A549 (cell line): ENCODE data around the gene PDE8B. TPM values are rescaled to one million over a fixed set of nuclear protein-coding genes. Genes with fewer than 3 reads are reported as not detected.
A peak's percentile ranks its signal among the peaks of the same experiment; 100 is the strongest.
"Not testable (repeated sequence)": the region's sequence is repeated elsewhere in the genome, so short reads cannot be mapped to it uniquely, and the experiment has no call there.

ENCODE experiments used
- ATAC-seq, 2 experiments: fragments of 200-7000 bp in 1 of 2; fragments of >200 bp in 1 of 2; cut with Nextera tagmentation in 1 of 2; cut with Tn5 transposase in 1 of 2; 3 replicates each; pipeline versions ENCODE4 v1.8.0 to v1.9.1; 2018 to 2020; ENCODE audit warnings: mild to moderate bottlenecking in 1 of 2, moderate library complexity in 1 of 2
- CTCF ChIA-PET: fragments of 300-600 bp; sonication (Branson Sonifier 250); formaldehyde crosslinking; extraction: SDS; loops from one replicate; lab custom pipeline; 2021; ENCODE audit warnings: antibody characterized with exemption, inconsistent platforms; lab: Yijun Ruan, JAX
- POLR2A ChIA-PET: fragments of 350-600 bp; formaldehyde crosslinking; extraction: SDS; loops from one replicate; lab custom pipeline; 2021; ENCODE audit warnings: antibody characterized with exemption, inconsistent platforms; lab: Yijun Ruan, JAX
- DNase-seq, 2 experiments: peaks; one replicate each; pipeline versions ENCODE4 v3.0.0 to v3.0.0-alpha.2; 2011 to 2016; ENCODE audit warnings: low read depth in 1 of 2, low spot score in 1 of 2
- FAIRE-seq: peaks from 2 replicates; lab custom pipeline; 2011; peaks lifted over from hg19 to GRCh38; lab: Jason Lieb, UNC
- H3K27ac ChIP-seq, 2 experiments: fragments of >200 bp; sonication (Bioruptor Twin); formaldehyde crosslinking; 3 replicates each; pipeline ENCODE4 v1.5.1; 2016 to 2017
- H3K4me1 ChIP-seq: fragments of >200 bp; sonication (Bioruptor Twin); formaldehyde crosslinking; 3 replicates; pipeline ENCODE4 v1.6.1; 2016
- H3K4me2 ChIP-seq: fragments of >200 bp; sonication (Bioruptor Twin); formaldehyde crosslinking; 3 replicates; pipeline ENCODE4 v1.6.1; 2016
- H3K4me3 ChIP-seq: fragments of >200 bp; sonication (Bioruptor Twin); formaldehyde crosslinking; 3 replicates; pipeline ENCODE4 v1.5.1; 2016
- H3K9me3 ChIP-seq: fragments of >200 bp; sonication (Bioruptor Twin); formaldehyde crosslinking; 3 replicates; pipeline ENCODE4 v1.6.1; 2016
- BHLHE40 ChIP-seq: IDR thresholded peaks from 2 replicates; pipeline ENCODE4 v1.6.1; 2012; ENCODE audit warnings: low read depth, low read length, inconsistent platforms
- CEBPB ChIP-seq, 2 experiments: fragments of >200 bp in 1 of 2; sonication (Bioruptor Twin) in 1 of 2; formaldehyde crosslinking in 1 of 2; IDR thresholded peaks; 2 replicates each; pipeline ENCODE4 v1.6.1; 2012 to 2016
- CHD4 ChIP-seq: fragments of 200-600 bp; sonication (generic); IDR thresholded peaks from 2 replicates; pipeline ENCODE4 v1.6.1; 2016; ENCODE audit warnings: antibody characterized with exemption, mild to moderate bottlenecking, borderline replicate concordance
- ELK1 ChIP-seq: fragments of 150-350 bp; IDR thresholded peaks from 2 replicates; pipeline ENCODE4 v1.6.1; 2014; ENCODE audit warnings: low read depth, mild to moderate bottlenecking, low read length
- FOSL2 ChIP-seq, 2 experiments: fragments of 450-650 bp in 1 of 2; fragments of >200 bp in 1 of 2; sonication (Bioruptor Twin) in 1 of 2; formaldehyde crosslinking; IDR thresholded peaks; 2 replicates each; pipeline versions ENCODE4 v1.5.0 to v1.6.1; 2016 to 2020; ENCODE audit warnings: mild to moderate bottlenecking in 1 of 2, moderate library complexity in 1 of 2
- HEYL ChIP-seq: fragments of 250-450 bp; sonication (Bioruptor Pico); IDR thresholded peaks from 2 replicates; pipeline ENCODE4 v1.8.0; 2021; ENCODE audit warnings: mild to moderate bottlenecking, moderate library complexity
- HMGXB4 ChIP-seq: fragments of 250-450 bp; sonication (Bioruptor Pico); IDR thresholded peaks from 2 replicates; pipeline ENCODE4 v1.5.0; 2021; ENCODE audit warnings: mild to moderate bottlenecking, moderate library complexity, borderline replicate concordance
- HOXA7 ChIP-seq: fragments of 250-450 bp; sonication (Bioruptor Pico); IDR thresholded peaks from 2 replicates; pipeline ENCODE4 v1.5.0; 2020; ENCODE audit warnings: mild to moderate bottlenecking, moderate library complexity
- KDM5A ChIP-seq: fragments of 200-600 bp; sonication (generic); IDR thresholded peaks from 2 replicates; pipeline ENCODE4 v1.6.1; 2016; ENCODE audit warnings: antibody characterized with exemption, mild to moderate bottlenecking
- NR3C1 ChIP-seq: fragments of >200 bp; sonication (Bioruptor Twin); formaldehyde crosslinking; IDR thresholded peaks from 3 replicates; pipeline ENCODE4 v1.6.1; 2017
- POLR2A ChIP-seq: IDR thresholded peaks from 2 replicates; pipeline ENCODE4 v1.6.1; 2012; ENCODE audit warnings: mild to moderate bottlenecking, low read length
- POLR2AphosphoS2 ChIP-seq: conservative IDR thresholded peaks from 2 replicates; pipeline ENCODE4 v1.6.1; 2012; ENCODE audit warnings: low read length, improper control_type of control experiment, inconsistent platforms
- RCOR1 ChIP-seq: fragments of 150-350 bp; IDR thresholded peaks from 2 replicates; pipeline ENCODE4 v1.6.1; 2014; ENCODE audit warnings: antibody characterized with exemption, low read length, low read depth
- SMC3 ChIP-seq: fragments of >200 bp; sonication (Bioruptor Twin); formaldehyde crosslinking; IDR thresholded peaks from 3 replicates; pipeline ENCODE4 v1.6.1; 2018; ENCODE audit warnings: inconsistent platforms
- ZC3H11A ChIP-seq: fragments of 450-650 bp; IDR thresholded peaks from 2 replicates; pipeline ENCODE4 v1.6.1; 2014; ENCODE audit warnings: antibody characterized with exemption, mild to moderate bottlenecking
- WGBS: methylation state at CpG from one replicate; pipeline ENCODE4 v1.1.6; 2017; ENCODE audit errors: missing lambda C conversion rate; 5-methylcytosine and 5-hydroxymethylcytosine counted together
- polyA plus RNA-seq, 4 experiments: library from polyadenylated mRNA; depleted of rRNA in 3 of 4; stranded (reverse); fragments of >200 nt; fragmentation: RNase III in 1 of 4; extraction: RNeasy Plus Mini Kit Qiagen cat#74134 plus additional on column Dnase treatment in 1 of 4; gene quantifications; 2 replicates in 3 of 4; 3 replicates in 1 of 4; pipeline ENCODE4 v1.2.3, GENCODE V29; 2011 to 2017
- TF ChIP-seq, protein P1 (sequence below): fragments of >200 bp; sonication (Bioruptor Twin); formaldehyde crosslinking; IDR thresholded peaks from 2 replicates; pipeline ENCODE4 v1.6.1; 2016
- TF ChIP-seq, protein P2 (sequence below): fragments of >200 bp; sonication (Bioruptor Twin); formaldehyde crosslinking; IDR thresholded peaks from 3 replicates; pipeline ENCODE4 v1.6.1; 2016
- TF ChIP-seq, protein P3 (sequence below): fragments of 200-600 bp; sonication (generic); IDR thresholded peaks from 2 replicates; pipeline ENCODE4 v1.6.1; 2016; ENCODE audit warnings: antibody characterized with exemption, mild to moderate bottlenecking, moderate library complexity

PDE8B gene
- polyA plus RNA-seq, 2 of the 4 experiments (the other 2 are of a cell fraction) = 2.0 to 4.0 TPM

DNA sequence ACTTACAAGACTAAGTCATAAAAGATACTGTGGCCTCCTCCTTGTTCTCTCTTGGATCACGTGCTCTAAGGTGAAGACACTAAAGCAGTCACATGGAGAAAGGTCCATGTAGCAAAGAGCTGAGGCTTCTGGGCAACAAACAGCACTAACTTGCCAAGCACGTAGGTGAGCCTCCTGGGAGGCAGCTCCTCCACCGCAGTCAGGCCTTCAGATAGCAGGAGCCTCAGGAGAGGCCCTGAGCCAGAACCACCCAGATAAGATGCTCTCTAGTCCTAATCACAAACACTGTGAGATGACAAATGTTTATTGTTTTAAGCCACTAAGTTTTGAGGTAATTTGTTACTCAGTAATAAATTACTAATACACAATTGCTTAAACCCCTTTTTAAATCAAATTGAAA lies 243.6 kb downstream of the PDE8B start:
- FAIRE-seq (no peak), ATAC-seq (no peak), DNase-seq (no peak)
- Histone ChIP-seq H3K4me3 (no peak overlapping the region), H3K4me2 (no peak overlapping the region), H3K9me3 (no peaks in the 10 kb centered on the region), H3K4me1 (no peaks in the 10 kb centered on the region), H3K27ac (no peak overlapping the region)
- TF ChIP-seq HMGXB4 (CRISPR knock-in tag) (no peak), HEYL (no peak), BHLHE40 (no peak), CHD4 (no peak), FOSL2 (IDR thresholded peaks at IDR 0.05) (no peak), FOSL2 (CRISPR knock-in tag; IDR thresholded peaks at IDR 0.05) (no peak), ZC3H11A (no peak), POLR2A (no peak)
- TF ChIP-seq, protein P1, sequence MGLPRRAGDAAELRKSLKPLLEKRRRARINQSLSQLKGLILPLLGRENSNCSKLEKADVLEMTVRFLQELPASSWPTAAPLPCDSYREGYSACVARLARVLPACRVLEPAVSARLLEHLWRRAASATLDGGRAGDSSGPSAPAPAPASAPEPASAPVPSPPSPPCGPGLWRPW = no peak
- TF ChIP-seq, protein P2, sequence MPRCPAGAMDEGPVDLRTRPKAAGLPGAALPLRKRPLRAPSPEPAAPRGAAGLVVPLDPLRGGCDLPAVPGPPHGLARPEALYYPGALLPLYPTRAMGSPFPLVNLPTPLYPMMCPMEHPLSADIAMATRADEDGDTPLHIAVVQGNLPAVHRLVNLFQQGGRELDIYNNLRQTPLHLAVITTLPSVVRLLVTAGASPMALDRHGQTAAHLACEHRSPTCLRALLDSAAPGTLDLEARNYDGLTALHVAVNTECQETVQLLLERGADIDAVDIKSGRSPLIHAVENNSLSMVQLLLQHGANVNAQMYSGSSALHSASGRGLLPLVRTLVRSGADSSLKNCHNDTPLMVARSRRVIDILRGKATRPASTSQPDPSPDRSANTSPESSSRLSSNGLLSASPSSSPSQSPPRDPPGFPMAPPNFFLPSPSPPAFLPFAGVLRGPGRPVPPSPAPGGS = no peak
- WGBS = 87% methylated on average over 3 of the region's 3 CpGs
- POLR2A ChIA-PET = no interaction called here
- CTCF ChIA-PET = no interaction called here

GRCh38 chr5:77461287-77461686 lies 250.8 kb downstream of the PDE8B start:
- Histone ChIP-seq H3K4me2 (no peak overlapping the region), H3K4me3 (no peak overlapping the region), H3K4me1 (peaks cover 6% of the 10 kb centered on the region; the same call in 1 of the 3 replicates), H3K9me3 (no peaks in the 10 kb centered on the region), H3K27ac (no peak overlapping the region)
- ChIA-PET POLR2A (no interaction called here), CTCF (no interaction called here)
- ATAC-seq (no peak), FAIRE-seq (no peak), DNase-seq (no peak)
- 94% methylated on average over 5 of the region's 5 CpGs for WGBS
- TF ChIP-seq NR3C1 (no peak), ZC3H11A (no peak), RCOR1 (no peak), CEBPB (IDR thresholded peaks at IDR 0.05) (no peak), POLR2AphosphoS2 (no peak)
- TF ChIP-seq, protein P3, sequence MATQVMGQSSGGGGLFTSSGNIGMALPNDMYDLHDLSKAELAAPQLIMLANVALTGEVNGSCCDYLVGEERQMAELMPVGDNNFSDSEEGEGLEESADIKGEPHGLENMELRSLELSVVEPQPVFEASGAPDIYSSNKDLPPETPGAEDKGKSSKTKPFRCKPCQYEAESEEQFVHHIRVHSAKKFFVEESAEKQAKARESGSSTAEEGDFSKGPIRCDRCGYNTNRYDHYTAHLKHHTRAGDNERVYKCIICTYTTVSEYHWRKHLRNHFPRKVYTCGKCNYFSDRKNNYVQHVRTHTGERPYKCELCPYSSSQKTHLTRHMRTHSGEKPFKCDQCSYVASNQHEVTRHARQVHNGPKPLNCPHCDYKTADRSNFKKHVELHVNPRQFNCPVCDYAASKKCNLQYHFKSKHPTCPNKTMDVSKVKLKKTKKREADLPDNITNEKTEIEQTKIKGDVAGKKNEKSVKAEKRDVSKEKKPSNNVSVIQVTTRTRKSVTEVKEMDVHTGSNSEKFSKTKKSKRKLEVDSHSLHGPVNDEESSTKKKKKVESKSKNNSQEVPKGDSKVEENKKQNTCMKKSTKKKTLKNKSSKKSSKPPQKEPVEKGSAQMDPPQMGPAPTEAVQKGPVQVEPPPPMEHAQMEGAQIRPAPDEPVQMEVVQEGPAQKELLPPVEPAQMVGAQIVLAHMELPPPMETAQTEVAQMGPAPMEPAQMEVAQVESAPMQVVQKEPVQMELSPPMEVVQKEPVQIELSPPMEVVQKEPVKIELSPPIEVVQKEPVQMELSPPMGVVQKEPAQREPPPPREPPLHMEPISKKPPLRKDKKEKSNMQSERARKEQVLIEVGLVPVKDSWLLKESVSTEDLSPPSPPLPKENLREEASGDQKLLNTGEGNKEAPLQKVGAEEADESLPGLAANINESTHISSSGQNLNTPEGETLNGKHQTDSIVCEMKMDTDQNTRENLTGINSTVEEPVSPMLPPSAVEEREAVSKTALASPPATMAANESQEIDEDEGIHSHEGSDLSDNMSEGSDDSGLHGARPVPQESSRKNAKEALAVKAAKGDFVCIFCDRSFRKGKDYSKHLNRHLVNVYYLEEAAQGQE = no peak

GRCh38 chr5:77463905-77464304 lies 253.4 kb downstream of the PDE8B start:
- H3K4me3 ChIP-seq = no peak overlapping the region
- H3K4me2 ChIP-seq = no peak overlapping the region
- FAIRE-seq = no peak
- peaks cover 6% of the 10 kb centered on the region; the same call in 1 of the 3 replicates for H3K4me1 ChIP-seq
- ChIA-PET POLR2A (no interaction called here), CTCF (interaction anchor here (0.7 to 1.6 kb wide), 2 partner anchors 28 to 435 kb away, joined by 4 to 10 read pairs; partner anchors contain the start of gene WDR41)
- no peak for ATAC-seq
- WGBS = 94% methylated on average over 1 of the region's 1 CpG
- TF ChIP-seq KDM5A (no peak), SMC3 (no peak), CEBPB (IDR thresholded peaks at IDR 0.05) (peak; percentile 78 to 85; a peak in 3 of 4 replicates), ELK1 (no peak), HOXA7 (CRISPR knock-in tag) (no peak)
- H3K27ac ChIP-seq = no peak overlapping the region
- H3K9me3 ChIP-seq = no peaks in the 10 kb centered on the region
- DNase-seq = no peak

GRCh38 chr5:77468875-77469274 lies 258.4 kb downstream of the PDE8B start:
- FAIRE-seq, CTCF ChIA-PET, H3K4me3 ChIP-seq, DNase-seq, H3K4me2 ChIP-seq, H3K4me1 ChIP-seq, ATAC-seq, POLR2A ChIA-PET, H3K27ac ChIP-seq, H3K9me3 ChIP-seq: not testable (repeated sequence)
- WGBS = 100% methylated on average over 2 of the region's 3 CpGs

DNA sequence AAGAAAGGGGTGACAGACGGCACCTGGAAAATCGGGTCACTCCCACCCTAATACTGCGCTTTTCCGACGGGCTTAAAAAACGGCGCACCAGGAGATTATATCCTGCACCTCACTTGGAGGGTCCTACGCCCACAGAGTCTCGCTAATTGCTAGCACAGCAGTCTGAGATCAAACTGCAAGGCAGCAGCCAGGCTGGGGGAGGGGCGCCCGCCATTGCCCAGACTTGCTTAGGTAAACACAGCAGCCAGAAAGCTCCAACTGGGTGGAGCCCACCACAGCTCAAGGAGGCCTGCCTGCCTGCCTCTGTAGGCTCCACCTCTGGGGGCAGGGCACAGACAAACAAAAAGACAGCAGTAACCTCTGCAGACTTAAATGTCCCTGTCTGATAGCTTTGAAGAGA lies 264.6 kb downstream of the PDE8B start:
- H3K27ac ChIP-seq, H3K9me3 ChIP-seq, POLR2A ChIA-PET, DNase-seq, FAIRE-seq, H3K4me3 ChIP-seq, CTCF ChIA-PET, ATAC-seq, H3K4me1 ChIP-seq, H3K4me2 ChIP-seq: not testable (repeated sequence)
- WGBS = 97% methylated on average over 9 of the region's 11 CpGs
